GM18498 (cell line): Measurements from ENCODE around the gene TMED3.
"Not testable (repeated sequence)": the region's sequence is repeated elsewhere in the genome, so short reads cannot be mapped to it uniquely, and the experiment has no call there.

Experiments used
- ATAC-seq: cut with Tn5 transposase; IDR thresholded peaks from one replicate; pipeline ENCODE4 v1.9.1; 2021; ENCODE audit warnings: mild to moderate bottlenecking, moderate library complexity; ENCODE audit not compliant: unreplicated experiment

TMED3 gene

DNA sequence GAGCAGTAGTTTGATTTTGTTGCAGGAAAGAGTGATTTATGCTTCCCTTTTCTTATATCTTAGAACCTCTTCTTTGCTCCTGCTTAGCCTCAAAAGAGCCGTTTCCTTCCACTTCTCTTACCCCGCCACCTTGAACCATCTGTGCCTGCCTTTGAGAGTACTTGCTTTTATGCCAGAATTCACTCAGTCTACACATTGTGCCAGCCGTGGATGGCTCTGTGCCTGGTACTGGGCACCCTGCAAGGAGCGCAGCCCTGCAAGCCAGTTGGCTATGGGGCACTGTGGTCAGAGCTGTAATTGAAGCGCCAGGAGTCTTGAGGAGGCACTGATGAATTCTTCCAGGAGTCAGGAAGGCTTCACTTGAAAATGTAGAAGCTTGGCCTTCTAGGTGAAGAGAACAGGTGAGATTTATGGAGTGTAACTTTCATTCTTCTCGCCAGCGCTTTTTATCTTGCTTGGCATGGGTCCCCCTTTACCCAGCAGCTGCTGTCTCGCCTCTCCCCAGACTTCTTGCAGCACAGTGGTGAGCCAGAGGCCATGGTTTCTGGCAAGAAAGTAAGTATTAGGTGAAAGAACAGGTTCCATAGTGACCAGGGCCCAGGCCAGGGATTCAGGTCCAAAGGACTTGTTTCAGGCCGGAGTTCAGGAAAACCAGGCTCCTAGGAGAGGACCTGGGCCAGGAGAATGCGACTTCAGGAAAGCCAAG is 4.9 kb downstream of the TMED3 start:
- ATAC-seq: no peak

DNA sequence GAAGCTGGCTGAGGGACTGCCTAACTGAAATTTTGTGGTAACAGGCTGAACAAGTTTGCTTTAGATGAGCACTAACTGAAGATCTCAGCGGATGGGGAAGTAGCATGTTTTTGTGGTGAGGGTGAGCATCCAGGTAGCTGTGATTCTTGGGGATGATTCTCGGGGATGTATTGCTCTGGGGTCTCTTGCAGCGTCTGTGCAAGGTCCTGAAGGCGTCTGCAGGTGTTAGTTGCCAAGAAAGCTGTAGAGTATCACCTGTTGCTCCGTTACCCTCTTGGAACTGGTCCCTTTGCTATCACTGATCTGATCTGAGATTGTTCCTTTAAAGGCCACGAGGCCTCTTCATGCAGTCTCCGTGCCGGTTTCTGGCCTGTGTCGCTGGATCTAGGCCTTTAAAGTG is 6.0 kb downstream of the TMED3 start:
- no peak for ATAC-seq

DNA sequence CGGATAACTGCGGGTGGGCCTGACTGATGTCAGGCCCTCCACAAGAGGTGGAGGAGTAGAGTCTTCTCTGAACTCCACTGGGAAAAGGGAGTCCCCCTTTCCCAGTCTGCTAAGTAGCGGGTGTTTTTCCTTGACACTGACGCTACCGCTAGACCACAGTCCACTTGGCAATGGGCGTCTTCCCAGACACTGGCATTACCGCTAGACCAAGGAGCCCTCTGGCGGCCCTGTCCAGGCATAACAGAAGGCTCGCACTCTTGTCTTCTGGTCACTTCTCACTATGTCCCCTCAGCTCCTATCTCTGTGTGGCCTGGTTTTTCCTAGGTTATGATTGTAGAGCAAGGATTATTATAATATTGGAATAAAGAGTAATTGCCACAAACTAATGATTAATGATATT is 9.1 kb downstream of the TMED3 start:
- ATAC-seq: not testable (repeated sequence)

DNA sequence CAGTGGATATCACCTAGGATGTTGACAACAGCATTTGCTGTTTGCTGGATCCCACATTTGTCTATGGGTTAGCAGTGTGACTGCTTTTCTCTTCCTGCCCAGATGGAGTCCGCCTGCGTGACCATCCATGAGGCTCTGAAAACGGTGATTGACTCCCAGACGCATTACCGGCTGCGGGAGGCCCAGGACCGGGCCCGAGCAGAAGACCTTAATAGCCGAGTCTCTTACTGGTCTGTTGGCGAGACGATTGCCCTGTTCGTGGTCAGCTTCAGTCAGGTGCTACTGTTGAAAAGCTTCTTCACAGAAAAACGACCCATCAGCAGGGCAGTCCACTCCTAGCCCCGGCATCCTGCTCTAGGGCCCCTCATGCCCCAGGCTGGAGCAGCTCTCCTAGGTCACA is 11.0 kb downstream of the TMED3 start:
- no peak for ATAC-seq

DNA sequence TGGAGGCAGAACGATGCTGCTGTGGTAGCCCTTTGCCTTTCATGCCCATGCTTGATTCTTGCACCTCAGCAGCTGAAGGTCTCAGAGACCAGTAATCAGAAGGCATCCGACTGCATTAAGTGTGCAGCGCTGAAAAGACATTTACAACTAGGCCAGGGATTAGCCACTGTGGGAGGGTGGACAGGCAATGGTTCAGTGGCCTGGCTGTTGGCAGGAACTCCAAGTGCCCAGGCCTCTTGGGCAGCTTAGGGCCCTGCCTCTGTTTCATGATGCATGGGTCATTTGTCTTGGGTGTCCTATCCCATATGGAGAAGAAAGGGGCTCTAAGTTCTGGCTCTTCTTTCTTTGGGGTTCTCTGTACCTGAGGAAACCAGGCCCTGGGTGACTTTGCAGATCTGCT is 11.4 kb downstream of the TMED3 start:
- no peak for ATAC-seq

DNA sequence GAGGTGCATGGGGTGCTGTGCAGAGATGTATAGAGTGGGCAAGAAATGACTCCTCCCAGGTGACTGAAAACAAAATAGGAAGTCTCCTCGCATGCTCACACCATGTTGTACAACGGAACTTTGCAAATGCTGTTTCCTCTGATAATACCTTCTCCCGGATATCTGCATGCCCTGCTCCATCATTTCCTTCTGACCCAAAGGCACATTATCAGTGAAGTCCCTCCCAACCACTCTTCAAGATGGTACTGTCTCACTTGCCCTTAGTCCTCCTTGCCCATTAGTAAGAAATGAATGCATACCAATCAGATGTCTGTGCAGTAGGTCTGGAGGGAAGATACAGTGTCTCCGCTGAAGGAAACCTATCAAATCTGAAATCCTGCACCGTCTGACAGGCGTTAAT is 12.0 kb downstream of the TMED3 start:
- no peak for ATAC-seq

DNA sequence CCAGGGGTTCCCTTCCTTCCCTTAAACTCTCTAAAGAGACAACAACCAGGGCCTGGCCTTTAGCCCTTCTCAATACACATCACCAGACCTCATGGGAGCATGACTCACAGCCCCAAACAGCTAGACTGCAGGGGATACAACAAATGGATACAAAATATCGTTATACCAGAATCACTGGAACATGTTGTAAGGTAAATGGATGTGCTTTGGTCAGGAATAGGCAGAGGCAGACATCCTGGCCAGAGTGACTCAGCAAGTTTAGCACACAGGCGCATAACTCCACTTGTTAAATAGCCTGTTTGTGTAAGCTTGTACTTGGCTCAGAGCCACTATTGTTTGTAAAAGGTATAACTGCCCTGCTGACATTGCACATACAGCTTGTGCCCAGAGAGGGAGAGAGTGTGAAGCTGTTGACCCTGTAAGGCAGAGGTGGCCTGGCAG is 18.3 kb downstream of the TMED3 start:
- ATAC-seq: no peak

DNA sequence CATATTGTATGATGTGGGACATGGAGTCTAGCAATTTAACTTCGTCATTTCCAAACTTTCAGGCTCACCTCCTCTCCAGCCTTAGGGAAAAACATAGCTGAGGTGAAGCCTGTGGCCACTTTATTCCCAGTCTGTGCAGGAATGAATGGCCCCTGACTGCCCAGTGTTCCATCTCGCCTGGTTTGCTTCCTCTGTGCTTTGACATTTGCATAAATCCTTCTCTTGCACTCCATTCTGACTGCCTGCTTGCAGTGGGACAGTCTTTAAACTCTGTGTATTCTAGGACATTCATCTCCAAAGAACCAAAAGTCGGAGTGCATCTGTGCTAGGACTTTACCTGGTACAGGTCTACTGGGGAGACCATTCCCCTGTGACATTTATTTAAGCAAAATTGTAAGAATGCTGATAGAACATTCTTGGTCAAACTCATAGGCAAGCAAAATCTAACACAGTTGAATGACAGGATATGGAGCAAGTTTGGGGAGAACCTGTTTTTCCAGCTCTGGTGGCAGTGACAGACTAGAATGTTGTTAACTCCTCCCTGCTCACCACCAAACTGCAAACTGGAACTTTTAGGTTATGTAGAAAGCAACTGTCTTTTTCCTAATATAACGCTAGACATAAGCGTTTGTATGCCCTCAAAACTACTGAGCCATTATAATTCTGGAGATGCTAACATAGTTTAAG is 22.1 kb downstream of the TMED3 start:
- ATAC-seq: no peak

DNA sequence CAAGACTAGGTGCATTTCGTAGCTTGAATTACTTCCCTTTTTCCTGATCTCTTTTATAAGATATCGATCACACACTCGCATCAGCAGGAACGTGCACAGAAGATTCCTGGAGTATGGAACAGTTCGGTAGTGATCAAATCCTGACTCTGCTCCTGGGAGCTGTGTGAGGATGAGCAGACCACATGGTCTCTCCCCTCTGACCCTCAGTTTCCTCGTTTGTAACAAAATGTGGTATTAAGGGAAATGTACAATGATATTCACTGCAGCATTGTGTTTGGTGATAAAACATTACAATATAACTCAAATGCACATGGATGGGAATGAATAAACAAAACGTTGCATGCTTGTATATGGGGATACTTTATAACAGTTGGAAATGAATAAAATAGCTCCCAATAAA is 26.7 kb downstream of the TMED3 start:
- no peak for ATAC-seq

DNA sequence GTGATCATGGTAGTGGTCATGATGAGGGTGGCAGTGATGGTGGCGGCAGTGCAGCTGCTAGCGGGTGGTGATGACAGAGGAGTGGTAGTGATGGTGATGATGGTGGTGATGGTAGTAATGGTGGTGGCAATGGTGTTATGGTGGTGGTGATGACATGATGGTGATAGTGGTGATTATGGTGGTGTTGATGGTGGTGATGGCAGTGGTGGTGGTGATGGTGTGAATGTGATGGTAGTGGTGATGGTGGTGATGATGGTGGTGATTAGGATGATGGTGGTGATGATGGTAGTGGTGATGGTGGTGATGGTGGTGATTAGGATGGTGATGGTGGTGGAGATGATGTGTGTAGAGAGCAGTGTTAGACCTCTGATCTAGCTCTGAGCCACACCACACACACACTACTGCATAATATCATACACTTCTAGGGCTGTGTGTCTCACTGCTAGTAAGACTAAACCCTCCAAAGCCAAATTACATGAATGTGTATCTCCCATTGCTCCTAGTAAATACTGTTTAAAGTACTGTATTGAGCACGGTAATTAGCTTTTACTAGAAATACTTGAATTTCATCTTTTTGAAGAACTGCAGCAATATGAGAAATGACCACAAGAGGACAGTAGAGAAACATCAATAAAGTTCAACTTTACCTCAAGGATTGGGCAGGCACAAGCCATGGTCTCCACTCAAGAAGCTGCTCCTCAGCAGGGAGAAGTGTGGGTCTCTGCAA is 28.8 kb downstream of the TMED3 start:
- no peak for ATAC-seq

DNA sequence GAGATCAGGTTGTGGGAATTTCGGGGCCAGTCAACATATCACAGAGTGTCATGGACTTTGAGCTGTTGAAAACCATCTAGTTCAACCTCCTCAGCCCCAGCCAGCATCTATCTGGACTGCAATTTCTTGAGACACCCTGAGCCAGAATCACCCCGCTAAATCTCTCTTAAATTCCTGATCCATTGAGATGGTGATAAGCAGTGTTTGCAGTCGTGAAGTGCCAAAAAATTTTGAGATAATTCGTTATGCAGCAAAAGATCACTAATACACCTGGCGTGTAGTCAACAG is 29.3 kb downstream of the TMED3 start:
- ATAC-seq: no peak

DNA sequence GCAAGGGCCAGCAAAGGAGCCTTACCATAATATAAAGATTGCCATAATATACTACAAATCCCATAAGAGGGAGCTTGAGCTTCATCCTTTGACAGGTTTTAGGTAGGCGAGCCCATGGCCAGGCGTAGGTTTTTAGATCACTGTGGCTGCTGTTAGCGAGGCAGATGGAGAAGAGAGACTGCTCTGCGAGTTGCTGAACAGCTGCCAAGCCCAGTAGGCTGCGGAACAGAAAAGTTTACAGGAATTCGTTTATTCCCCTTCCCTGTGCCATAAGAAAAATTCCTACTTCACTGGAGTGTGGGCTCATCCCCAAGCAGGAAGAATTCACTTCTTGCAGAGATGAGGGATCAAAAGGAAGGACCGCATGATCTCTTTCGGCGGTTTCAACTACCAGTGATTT is 30.5 kb downstream of the TMED3 start:
- ATAC-seq: no peak

DNA sequence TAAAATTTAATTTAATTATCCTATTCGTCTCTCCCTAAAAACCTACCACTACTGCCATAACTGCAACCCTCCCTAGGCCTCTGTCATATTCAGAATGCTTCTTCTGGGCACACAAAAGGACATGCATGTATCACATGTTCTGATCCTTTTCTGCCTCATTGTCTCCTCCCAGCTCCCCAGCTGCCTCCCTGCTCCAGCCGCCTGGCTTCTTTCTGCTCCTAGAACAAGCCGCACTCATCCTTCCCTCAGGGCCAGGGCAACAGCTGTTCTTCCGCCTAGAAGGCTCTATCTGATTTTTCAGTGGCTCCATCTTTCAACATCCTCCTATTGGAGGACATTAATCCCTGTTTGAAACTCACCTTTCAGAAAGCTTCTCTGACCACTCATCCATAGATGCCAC is 38.6 kb downstream of the TMED3 start:
- no peak for ATAC-seq

DNA sequence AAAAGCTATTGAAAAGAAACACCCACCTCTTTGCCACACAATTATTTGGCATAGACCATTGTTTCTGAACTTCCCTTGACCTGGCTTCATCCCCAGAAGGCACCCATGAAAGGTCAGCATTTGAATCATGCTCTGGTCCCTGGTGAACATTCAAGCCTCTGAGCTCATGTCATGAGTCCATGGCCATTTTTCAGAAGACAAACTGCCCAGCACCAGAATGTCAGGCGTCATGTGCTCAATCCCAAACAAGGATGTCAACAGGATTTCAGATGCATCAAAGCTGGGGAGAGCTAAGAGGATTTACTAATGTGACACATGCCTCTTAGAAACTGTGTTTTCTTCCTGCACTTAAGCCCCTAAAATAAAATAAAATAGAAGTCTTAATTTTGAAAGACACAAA is 41.3 kb downstream of the TMED3 start:
- ATAC-seq: no peak

DNA sequence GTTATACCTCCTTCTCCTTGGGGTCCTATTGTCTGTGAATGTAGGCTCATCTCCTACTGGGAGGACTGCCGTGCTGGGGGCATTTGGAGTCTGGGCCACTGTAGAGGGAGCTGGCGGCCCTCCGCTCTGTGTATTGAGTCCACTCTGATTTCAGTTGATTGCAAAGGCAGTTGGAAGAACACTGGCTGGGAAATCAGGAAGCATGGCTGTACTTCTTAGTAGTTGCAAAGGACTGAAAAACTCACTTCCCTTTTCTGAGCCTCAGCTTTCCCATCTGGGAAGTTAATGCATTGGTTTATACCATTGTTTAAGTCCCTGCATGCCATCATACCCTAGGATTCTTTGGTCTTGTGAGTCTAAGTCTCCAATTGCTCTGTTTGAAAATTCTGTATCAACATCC is 46.7 kb downstream of the TMED3 start:
- no peak for ATAC-seq

DNA sequence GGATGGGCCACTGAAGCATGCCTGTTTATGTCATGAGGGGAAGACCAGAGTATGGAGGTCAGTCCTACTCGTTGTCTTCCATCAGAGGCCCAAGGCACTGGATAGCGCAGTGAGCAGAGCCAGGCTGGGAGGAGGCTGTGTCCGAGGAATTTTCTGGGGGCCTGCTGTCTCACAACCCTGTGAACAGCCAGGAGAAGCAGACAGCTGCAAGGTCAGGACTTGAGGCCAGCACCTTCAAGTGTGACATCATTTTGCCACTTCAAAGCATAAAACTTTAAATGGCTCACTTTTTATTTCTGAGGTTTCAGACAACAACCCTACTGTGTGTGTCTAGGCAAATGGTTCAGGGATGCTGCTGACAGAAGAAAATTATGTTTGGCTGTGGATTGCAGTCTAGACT is 47.2 kb downstream of the TMED3 start:
- ATAC-seq: no peak

DNA sequence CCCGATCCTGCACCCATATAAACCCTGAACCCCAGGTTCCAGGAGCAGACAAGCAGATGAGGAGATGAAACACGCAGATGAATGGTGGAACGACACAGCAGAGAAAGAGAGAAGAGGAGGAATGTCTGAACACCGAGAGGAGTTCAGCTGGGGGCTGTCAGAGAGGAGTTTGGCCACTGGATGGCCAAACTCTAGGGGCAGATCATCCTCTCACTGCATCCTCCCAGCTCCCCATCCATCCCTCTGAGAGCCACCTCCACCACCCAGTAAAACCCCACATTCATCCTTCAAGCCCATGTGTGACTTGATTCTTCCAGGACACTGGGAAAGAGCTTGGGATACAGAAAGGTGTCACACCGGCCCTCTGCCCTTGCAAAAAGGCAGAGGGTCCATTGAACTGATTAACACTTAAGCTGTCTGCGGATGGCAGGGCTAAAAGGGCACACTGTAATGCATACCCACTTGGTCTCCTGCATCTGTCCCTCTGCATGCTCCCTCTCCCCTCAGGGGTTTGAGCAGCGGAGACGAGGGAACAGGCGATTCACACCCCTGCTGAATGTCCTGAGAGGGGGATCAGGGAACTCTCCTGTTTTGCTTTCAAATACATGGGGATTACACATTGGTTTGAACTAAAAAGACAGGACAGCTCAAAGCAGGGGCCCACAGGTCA is 53.8 kb downstream of the TMED3 start:
- no peak for ATAC-seq

DNA sequence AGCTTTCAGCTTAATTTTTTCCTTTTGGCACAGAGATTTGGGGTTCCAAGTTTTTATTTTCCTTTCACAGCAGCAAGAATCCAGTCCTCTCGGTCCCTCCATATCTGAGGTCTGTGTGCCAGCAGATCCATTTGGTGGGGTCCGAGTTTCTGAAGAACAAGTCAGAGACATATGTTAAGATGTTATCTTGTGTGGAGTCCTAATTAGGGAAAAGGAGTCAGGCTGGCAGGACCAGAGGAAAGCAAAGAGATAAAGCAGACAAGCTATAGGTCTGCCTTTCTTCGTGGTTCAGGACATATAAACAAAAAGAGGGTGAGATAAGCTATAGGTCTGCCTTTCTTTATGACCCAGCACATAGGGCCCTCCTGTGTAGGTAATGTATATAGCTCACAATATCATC is 54.9 kb downstream of the TMED3 start:
- no peak for ATAC-seq

DNA sequence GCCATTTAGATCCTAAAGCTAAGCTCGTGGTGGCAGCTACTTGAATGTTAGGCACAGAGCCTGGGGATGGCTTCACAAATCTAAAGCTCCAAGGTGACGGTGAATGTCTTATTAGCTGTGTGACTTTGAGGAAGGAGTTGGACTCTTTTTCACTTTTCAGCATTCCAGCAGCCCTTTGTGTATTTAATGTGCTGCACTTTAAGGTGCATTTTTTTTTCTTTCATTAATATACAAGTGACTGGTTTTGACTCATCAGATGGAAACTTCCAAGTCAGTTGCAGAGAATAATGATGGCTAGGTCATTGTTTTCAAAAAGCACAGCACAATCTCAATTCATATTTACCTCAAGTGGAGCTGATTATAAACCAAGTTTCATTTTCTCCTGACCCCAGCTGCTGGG is 55.8 kb downstream of the TMED3 start:
- no peak for ATAC-seq

DNA sequence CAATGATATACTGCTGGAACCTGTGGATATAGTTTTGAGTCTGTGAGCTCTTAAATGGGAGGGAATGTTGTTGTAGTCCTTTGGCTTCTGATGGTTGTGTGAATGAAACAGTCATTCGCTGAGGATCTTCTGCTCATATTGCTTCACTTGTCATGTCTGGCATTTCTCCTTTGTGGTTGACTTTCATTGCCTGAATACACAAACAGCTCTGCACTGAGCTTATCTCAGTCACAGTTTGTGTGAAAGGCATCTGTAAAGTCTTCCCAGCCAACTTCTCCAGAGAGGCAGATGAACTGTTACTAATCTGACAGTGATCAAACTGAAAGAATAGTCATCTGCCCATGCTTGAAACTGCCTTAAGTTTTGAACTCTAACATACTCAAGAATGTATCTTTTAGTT is 59.8 kb downstream of the TMED3 start:
- ATAC-seq: no peak

DNA sequence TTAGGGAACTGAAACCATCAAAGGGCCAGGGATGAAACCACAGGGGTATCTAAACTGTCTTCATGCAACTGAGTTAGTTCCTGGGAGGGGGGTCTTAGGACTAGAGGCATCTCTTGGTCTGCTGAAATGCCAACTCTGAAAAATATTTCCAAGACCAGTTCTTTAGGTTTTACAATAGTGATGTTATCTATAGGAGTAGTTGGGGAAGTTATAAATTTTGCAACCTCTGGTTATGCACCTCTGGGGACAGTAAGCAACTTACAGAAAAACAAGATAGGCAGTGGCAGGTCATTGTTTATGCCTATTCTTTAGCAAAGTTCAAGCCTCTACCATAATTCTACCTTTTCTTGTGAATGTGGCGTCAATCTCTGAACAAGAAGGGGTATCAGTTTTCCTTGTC is 60.7 kb downstream of the TMED3 start:
- ATAC-seq: no peak

DNA sequence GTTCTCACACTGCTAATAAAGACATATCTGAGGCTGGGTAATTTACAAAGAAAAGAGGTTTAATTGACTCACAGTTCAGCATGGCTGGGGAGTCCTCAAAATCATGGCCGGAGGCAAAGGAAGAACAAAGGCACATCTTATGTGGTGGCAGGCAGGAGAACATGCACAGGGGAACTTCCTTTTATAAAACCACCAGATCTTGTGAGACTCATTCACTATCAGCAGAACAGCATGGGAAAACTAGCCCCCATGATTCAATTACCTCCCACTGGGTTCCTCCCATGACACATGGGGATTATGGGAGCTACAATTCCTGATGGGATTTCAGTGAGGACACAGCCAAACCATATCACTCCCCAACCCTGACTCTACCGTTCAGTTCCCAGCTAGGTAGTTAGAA is 61.5 kb downstream of the TMED3 start:
- ATAC-seq: no peak
